GM18868 (cell line): Measurements from ENCODE around the gene MYO18B.

ENCODE experiments used
- ATAC-seq: cut with Tn5 transposase; IDR thresholded peaks from one replicate; pipeline ENCODE4 v1.9.1; 2021; ENCODE audit warnings: mild to moderate bottlenecking, moderate library complexity; ENCODE audit not compliant: unreplicated experiment

MYO18B gene

DNA sequence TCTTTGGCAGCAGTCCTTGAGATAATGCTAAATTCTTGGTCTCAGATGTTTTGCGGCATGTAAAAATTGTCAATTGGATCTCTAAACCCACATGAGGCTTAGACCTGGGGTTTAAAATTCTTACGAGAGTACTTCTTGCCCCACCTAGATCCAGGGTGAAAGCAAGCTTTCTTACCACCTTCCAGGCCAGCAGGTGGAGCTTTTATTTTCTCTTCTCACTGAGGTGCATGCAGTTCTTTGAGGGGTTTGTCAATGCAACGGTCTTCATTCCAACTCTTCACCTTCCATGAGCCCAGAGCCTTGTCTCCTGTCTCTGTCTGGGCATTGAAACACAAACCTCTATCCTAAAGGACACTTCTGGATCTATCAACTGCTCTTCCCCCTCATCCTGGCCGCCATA is 154.1 kb downstream of the MYO18B start:
- ATAC-seq: no peak

GRCh38 chr22:25896592-25896991 is 154.6 kb downstream of the MYO18B start:
- ATAC-seq: no peak

DNA sequence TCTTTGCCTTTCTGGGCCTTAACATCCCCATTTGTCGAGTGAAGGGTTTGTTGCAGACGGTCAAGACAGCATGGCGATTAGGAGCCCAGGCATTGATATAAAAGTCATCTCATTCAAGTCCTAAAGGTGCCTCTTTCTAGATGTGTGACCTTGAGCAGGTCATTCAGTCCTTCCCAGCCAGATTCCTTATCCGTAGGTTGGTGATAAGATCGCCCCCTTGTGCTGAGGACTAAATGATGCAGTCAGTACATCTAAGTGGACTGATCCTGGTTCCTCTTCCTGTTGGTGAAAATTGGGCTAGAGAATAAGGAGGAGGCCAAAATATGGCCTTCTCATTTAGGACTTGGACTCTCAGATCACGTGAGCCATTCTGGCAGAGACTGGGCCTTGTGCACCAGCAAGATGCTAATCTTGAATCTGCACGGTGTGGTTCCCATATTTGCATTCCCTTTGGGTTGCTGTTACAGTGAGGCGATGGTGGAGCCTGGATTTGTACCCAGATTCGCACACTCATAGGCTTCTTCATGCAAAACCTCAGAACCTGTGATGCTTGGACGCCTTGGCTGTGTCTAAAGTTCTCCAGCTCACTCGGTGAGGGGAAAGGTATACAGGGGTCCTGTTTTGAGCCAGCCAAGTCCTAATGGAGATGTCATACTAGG is 156.8 kb downstream of the MYO18B start:
- ATAC-seq: no peak

- ATAC-seq: no peak
Measured at GRCh38 chr22:25899566-25899965, 157.6 kb downstream of the MYO18B start.

- no peak for ATAC-seq
Measured at GRCh38 chr22:25900390-25900789, 158.4 kb downstream of the MYO18B start.

DNA sequence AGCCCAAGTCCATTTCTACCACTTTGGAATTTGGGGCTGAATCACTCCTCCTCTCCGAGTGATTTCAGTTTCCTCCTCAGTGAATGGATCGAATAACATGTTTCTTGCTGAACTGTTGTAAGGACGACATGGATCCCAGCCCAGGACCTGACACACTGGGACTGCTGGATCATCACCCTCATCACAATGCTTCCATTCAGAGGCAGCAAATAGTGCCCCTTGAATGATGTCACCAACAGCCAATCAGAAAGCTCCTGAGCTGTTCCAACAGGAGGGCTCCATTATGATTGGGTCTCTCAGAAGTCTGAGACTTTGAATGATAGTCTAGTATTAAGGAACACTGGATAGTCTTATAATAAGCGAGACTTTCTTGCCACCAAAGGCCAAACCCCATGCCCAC is 158.9 kb downstream of the MYO18B start:
- ATAC-seq: no peak

DNA sequence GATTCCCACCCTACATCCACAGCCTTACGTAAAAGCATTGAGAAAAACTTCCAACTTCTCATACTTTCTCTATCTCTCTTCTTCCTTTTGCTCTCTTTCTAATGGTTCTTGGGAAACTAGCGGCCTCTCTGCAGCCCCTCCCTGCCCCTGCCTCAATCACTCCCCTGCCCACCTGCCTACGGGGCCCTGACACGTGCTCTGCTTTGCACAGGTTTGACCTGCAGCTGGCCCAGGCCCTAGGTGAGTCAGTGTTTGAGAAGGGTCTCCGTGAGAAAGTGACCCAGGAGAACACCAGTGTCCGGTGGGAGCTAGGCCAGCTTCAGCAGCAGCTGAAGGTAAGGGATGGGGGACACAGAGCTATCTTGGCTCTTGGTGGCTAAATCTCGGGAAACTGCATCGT is 160.4 kb downstream of the MYO18B start:
- ATAC-seq: no peak

DNA sequence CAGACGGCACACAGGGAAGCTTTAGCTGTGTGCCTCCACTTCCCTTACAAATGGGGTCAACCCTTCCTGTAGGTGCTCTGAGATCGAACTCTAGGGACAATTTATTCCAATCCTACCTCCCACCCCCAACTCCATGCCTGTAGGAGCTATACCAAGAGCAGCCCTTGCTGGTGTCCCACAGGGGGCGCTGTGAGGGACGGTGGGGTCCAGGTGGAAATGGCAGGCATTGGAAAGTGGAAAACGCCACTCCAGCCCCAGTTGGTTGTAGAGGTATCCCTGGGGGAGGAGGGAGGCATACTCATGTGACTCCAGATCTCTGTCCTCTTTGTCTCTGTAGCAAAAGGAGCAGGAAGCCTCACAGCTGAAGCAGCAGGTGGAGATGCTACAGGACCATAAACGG is 161.3 kb downstream of the MYO18B start:
- no peak for ATAC-seq

GRCh38 chr22:25908212-25908611 is 166.2 kb downstream of the MYO18B start:
- no peak for ATAC-seq

DNA sequence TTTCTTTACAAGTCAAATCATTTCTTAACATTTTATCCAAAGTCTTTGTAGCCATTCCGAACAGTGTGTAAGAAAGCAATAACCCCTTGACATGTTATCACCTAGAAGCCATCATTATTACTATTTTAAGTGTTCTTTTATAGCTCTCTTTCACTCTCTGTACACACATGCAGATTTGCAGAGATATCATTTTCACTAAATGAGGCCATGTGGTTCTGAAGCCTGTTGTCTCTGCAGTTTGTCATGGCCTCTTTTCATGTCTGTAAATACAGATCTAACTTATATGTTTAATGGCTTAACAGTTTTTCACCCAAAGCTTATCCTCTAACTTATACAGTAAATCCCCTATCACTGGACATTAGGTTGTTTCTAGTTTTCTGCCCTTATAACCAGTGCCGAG is 166.8 kb downstream of the MYO18B start:
- ATAC-seq: no peak

DNA sequence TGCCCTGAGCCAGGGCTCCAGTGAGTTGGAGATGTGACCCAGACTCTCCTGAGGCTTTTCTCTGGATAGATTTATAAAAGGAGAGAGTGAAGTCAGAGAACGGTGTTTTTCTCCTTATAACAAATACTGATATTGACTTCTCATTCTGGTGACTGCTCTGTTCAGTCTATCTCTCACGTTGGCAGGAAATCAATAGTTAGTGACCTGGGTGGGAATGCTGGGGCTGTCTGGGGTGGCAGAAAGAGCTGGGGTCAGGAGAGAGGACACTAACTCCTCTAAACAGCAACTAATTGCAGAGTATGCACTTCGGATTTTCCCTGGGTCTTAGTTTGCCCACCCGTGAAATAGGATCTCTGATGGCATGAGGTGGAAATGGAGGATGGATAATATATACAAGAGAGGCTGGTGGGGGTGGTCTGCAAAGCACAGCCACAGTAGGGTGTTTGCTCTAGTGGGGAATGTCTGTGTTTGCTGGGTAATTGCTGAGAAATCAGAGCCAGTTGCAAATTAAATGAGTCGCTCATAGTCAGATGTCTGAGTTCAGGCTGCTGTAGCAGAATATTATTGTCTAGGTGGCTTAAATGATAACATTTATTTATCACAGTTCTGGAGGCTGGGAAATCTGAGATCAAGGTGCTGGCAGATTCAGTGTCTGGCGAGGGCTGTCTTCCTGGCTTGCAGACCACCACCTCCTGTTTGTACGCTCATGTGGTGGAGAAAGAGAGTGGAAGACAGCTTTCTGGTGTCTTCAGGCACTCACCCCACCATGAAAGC is 167.8 kb downstream of the MYO18B start:
- no peak for ATAC-seq

GRCh38 chr22:25911243-25911972 is 169.4 kb downstream of the MYO18B start:
- ATAC-seq: no peak

- no peak for ATAC-seq
Measured at GRCh38 chr22:25919452-25919851, 177.5 kb downstream of the MYO18B start.

DNA sequence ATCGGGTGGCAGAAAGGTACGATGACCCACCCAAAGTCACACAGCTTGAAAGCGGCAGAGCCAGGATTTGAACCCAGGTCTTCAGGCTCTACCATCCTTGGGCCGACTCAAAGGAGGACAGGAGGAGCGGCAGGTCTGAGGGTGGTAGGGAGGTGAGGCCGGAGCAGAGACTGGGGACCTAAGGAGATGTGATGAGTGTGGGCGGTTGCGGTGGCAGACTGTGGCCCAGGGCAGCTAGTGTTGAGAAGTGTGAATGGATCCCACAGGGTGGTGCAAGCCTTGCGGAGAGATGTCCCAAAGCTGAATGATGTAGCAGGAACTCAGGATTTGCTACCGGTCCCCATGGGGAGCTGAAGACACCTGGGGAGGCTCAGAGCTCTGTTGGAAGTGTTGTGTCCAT is 180.2 kb downstream of the MYO18B start:
- no peak for ATAC-seq

GRCh38 chr22:25923914-25924313 is 181.9 kb downstream of the MYO18B start:
- ATAC-seq: no peak

GRCh38 chr22:25928038-25928437 is 186.1 kb downstream of the MYO18B start:
- no peak for ATAC-seq

GRCh38 chr22:25929321-25929878 is 187.4 kb downstream of the MYO18B start:
- ATAC-seq: no peak

- no peak for ATAC-seq
Measured at GRCh38 chr22:25930083-25930482, 188.1 kb downstream of the MYO18B start.

GRCh38 chr22:25930788-25931310 is 188.9 kb downstream of the MYO18B start:
- ATAC-seq: no peak

- ATAC-seq: no peak
Measured at GRCh38 chr22:25933158-25933788, 191.3 kb downstream of the MYO18B start.
